ENCODE measurements around the gene LRMDA.

LRMDA gene

DNA sequence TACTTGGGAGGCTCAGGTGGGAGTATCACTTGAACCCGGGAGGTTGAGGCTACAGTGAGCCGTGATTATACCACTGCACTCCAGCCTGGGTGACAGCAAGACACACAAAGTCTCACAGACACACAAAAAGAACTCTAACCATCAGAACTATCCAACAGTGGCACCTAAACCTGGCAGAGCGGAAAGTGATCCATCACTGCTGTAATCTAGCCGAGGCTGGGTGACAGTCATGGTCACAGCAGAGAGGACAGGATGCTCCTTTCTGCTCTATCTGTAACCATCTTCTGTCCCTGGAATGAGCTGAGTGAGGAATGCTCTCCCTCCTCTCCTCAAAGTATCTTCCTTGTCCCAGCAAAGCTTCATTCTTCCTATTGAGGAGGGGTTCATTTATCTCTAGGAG, 656.6 kb downstream of the LRMDA start:
- H4K20me1 ChIP-seq (ENCODE audit: insufficient read depth, low read length): no peaks in the 10 kb centered on the region
- no peaks in the 10 kb centered on the region for H3K79me2 ChIP-seq (ENCODE audit: low read length)
- H2AFZ ChIP-seq (ENCODE audit: low read depth, low read length): no peak overlapping the region
- H3K9ac ChIP-seq (ENCODE audit: low read length): no peak overlapping the region
- H3K27ac ChIP-seq (ENCODE audit: low read length): no peak overlapping the region
- no peak overlapping the region for H3K4me3 ChIP-seq (ENCODE audit: low read length)
- H3K36me3 ChIP-seq (replicated peaks; ENCODE audit: low read depth, low read length): no peaks in the 10 kb centered on the region
- TF ChIP-seq, protein P1, sequence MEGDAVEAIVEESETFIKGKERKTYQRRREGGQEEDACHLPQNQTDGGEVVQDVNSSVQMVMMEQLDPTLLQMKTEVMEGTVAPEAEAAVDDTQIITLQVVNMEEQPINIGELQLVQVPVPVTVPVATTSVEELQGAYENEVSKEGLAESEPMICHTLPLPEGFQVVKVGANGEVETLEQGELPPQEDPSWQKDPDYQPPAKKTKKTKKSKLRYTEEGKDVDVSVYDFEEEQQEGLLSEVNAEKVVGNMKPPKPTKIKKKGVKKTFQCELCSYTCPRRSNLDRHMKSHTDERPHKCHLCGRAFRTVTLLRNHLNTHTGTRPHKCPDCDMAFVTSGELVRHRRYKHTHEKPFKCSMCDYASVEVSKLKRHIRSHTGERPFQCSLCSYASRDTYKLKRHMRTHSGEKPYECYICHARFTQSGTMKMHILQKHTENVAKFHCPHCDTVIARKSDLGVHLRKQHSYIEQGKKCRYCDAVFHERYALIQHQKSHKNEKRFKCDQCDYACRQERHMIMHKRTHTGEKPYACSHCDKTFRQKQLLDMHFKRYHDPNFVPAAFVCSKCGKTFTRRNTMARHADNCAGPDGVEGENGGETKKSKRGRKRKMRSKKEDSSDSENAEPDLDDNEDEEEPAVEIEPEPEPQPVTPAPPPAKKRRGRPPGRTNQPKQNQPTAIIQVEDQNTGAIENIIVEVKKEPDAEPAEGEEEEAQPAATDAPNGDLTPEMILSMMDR (IDR thresholded peaks at IDR 0.05; ENCODE audit: low read depth, low read length): no peak
- no peak for TF ChIP-seq EZH2phosphoT487 (IDR thresholded peaks at IDR 0.05; ENCODE audit: low read depth)
- no peaks in the 10 kb centered on the region for H3K4me1 ChIP-seq (ENCODE audit: low read length)
- no peak overlapping the region for H3K4me2 ChIP-seq (ENCODE audit: low read length)
- no peaks in the 10 kb centered on the region for H3K27me3 ChIP-seq (ENCODE audit: low read depth, low read length)
- no peaks in the 10 kb centered on the region for H3K9me3 ChIP-seq (ENCODE audit: insufficient read depth, low read length)

DNA sequence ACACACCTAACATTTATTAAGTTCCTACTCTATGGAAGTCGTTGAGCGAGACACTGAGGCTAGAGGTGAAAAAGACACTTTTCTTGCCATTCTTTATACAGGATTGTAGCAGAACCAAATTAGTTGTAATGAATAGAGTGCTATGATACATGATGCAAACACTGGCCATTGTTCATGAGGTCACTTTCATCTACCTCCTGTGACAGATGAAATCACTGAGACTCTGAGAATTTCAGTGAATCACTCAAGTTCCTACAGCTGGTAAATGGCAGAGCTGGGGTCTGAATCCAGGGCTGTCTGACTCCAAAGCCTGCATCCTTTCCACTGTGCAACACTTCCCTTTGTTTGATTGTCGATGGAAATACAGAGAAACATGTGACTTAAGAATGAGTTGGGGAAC, 657.6 kb downstream of the LRMDA start:
- H4K20me1 ChIP-seq (ENCODE audit: insufficient read depth, low read length): no peaks in the 10 kb centered on the region
- H3K4me1 ChIP-seq (ENCODE audit: low read length): no peaks in the 10 kb centered on the region
- no peak for TF ChIP-seq EZH2phosphoT487 (IDR thresholded peaks at IDR 0.05; ENCODE audit: low read depth)
- TF ChIP-seq, protein P1 (IDR thresholded peaks at IDR 0.05; ENCODE audit: low read depth, low read length): no peak
- no peak overlapping the region for H3K4me2 ChIP-seq (ENCODE audit: low read length)
- no peak overlapping the region for H2AFZ ChIP-seq (ENCODE audit: low read depth, low read length)
- no peaks in the 10 kb centered on the region for H3K79me2 ChIP-seq (ENCODE audit: low read length)
- H3K9me3 ChIP-seq (ENCODE audit: insufficient read depth, low read length): no peaks in the 10 kb centered on the region
- H3K9ac ChIP-seq (ENCODE audit: low read length): no peak overlapping the region
- H3K27me3 ChIP-seq (ENCODE audit: low read depth, low read length): no peaks in the 10 kb centered on the region
- no peaks in the 10 kb centered on the region for H3K36me3 ChIP-seq (replicated peaks; ENCODE audit: low read depth, low read length)
- H3K27ac ChIP-seq (ENCODE audit: low read length): no peak overlapping the region
- no peak overlapping the region for H3K4me3 ChIP-seq (ENCODE audit: low read length)

DNA sequence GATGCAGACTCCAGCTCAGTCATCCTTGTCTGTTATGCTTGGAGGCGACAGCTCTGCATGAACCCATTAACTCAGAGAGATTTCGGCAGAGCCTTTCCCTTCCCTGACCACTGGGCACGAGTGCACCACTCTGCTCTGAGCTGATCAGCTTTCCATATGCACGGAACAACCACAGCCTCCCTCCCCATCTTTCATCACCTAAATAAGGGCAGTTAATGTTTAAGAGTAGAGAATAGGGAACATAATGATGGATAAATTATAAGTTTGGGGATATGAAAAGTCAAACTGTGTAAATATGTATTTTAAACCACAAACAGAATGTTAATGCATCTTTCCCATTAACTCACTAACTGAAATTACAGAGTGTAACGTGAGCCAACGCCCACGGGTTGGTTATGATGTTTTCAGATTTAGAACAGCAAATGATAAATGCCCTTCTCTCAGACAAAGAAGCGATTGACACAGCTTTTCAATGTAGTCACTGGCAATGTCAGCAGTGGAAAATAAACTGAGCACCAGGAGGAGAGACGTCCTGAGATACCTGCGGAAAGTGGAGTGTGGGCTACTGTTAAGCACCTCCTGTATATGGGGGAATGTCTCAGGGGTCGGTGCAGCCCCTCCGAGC, 658.2 kb downstream of the LRMDA start:
- no peak overlapping the region for H2AFZ ChIP-seq (ENCODE audit: low read depth, low read length)
- H3K36me3 ChIP-seq (replicated peaks; ENCODE audit: low read depth, low read length): no peaks in the 10 kb centered on the region
- no peaks in the 10 kb centered on the region for H4K20me1 ChIP-seq (ENCODE audit: insufficient read depth, low read length)

DNA sequence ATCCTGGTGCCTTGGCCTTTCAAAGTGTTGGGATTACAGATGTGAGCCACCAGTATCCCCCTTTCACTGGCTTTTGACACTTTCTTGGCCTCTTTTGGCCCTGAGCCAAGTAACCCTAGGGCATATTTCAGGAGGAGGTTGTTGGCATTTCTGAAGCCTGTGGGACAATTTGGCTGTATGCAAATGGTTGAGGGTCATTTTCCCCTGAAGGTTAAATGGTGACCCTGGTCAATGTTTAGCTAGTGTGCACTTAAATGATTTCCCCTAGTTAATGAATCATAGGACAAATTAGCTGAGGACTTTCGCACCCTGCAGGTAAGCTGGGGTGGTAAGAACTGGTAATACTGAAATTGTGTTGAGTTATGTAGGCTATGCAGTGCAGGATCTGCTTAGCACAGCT, 660.5 kb downstream of the LRMDA start:
- H3K36me3 ChIP-seq (replicated peaks; ENCODE audit: low read depth, low read length): no peaks in the 10 kb centered on the region
- H3K27ac ChIP-seq (ENCODE audit: low read length): no peak overlapping the region
- no peaks in the 10 kb centered on the region for H3K4me1 ChIP-seq (ENCODE audit: low read length)
- no peak overlapping the region for H2AFZ ChIP-seq (ENCODE audit: low read depth, low read length)
- H3K9ac ChIP-seq (ENCODE audit: low read length): no peak overlapping the region
- no peaks in the 10 kb centered on the region for H3K79me2 ChIP-seq (ENCODE audit: low read length)
- no peak overlapping the region for H3K4me2 ChIP-seq (ENCODE audit: low read length)
- no peaks in the 10 kb centered on the region for H3K27me3 ChIP-seq (ENCODE audit: low read depth, low read length)
- H3K4me3 ChIP-seq (ENCODE audit: low read length): no peak overlapping the region
- H4K20me1 ChIP-seq (ENCODE audit: insufficient read depth, low read length): no peaks in the 10 kb centered on the region
- no peaks in the 10 kb centered on the region for H3K9me3 ChIP-seq (ENCODE audit: insufficient read depth, low read length)
- no peak for TF ChIP-seq EZH2phosphoT487 (IDR thresholded peaks at IDR 0.05; ENCODE audit: low read depth)
- TF ChIP-seq, protein P1 (IDR thresholded peaks at IDR 0.05; ENCODE audit: low read depth, low read length): no peak

More for the DNA sequence above, 658.2 kb downstream of the LRMDA start:
- H3K9me3 ChIP-seq (ENCODE audit: insufficient read depth, low read length): no peaks in the 10 kb centered on the region
- H3K9ac ChIP-seq (ENCODE audit: low read length): no peak overlapping the region
- no peaks in the 10 kb centered on the region for H3K27me3 ChIP-seq (ENCODE audit: low read depth, low read length)
- H3K4me3 ChIP-seq (ENCODE audit: low read length): no peak overlapping the region
- H3K4me2 ChIP-seq (ENCODE audit: low read length): no peak overlapping the region
- no peak overlapping the region for H3K27ac ChIP-seq (ENCODE audit: low read length)
- H3K4me1 ChIP-seq (ENCODE audit: low read length): no peaks in the 10 kb centered on the region
- no peaks in the 10 kb centered on the region for H3K79me2 ChIP-seq (ENCODE audit: low read length)
- TF ChIP-seq EZH2phosphoT487 (IDR thresholded peaks at IDR 0.05; ENCODE audit: low read depth): no peak
- TF ChIP-seq, protein P1 (IDR thresholded peaks at IDR 0.05; ENCODE audit: low read depth, low read length): no peak

Measured in OCI-LY3 (cell line).